Measurements from ENCODE around the gene NR2C2. TPM values are rescaled to one million over a fixed set of nuclear protein-coding genes. Genes with fewer than 3 reads are reported as not detected.

NR2C2 gene
- total and polyA plus RNA-seq, 10 of the 15 experiments (the other 5 are each of a cell fraction or from before 2014, with no cell fraction given), result 2.7 to 30.3 (median 18.3) TPM

- TF ChIP-seq PBX3 (IDR thresholded peaks at IDR 0.05; ENCODE audit: insufficient replicate concordance, low read depth, low read length) (no peak), RBBP5 (conservative IDR thresholded peaks at IDR 0.05) (no peak), E4F1 (IDR thresholded peaks at IDR 0.05; ENCODE audit: borderline replicate concordance, partially characterized antibody) (no peak)
- TF ChIP-seq, protein P1, sequence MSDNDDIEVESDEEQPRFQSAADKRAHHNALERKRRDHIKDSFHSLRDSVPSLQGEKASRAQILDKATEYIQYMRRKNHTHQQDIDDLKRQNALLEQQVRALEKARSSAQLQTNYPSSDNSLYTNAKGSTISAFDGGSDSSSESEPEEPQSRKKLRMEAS (IDR thresholded peaks at IDR 0.05; ENCODE audit: low read depth, low read length), result no peak
Measured at GRCh38 chr3:15096046-15096445, 148.7 kb downstream of the NR2C2 start (continued).

- Histone ChIP-seq H3K9ac (ENCODE audit: control insufficient read depth, insufficient read depth, low read length) (peak overlapping the region; percentile 85), H2AFZ (ENCODE audit: control insufficient read depth, low read depth, low read length) (no peak overlapping the region), H3K9me3 (replicated peaks; ENCODE audit: control insufficient read depth, insufficient read depth, low read length) (no peaks in the 10 kb centered on the region), H3K36me3 (ENCODE audit: control insufficient read depth in 2 of 2, insufficient read depth in 2 of 2, low read length in 1 of 2) (peaks cover 1 to 20% of the 10 kb centered on the region in 2 experiments; a peak in 3 of 4 replicates), H3K27ac (ENCODE audit: control insufficient read depth, insufficient read depth) (peak overlapping the region; percentile 69; the same call in 1 of the 2 replicates), H3K79me2 (ENCODE audit: control insufficient read depth, insufficient read depth, low read length) (peaks cover 13% of the 10 kb centered on the region), H3K4me3 (peak overlapping the region; percentile 98), H3K27me3 (replicated peaks in 1 of 2; ENCODE audit: control insufficient read depth in 2 of 2, insufficient read depth in 2 of 2, low read length in 1 of 2) (no peaks in the 10 kb centered on the region), H3K4me2 (ENCODE audit: control insufficient read depth, insufficient read depth) (peak overlapping the region; percentile 77), H4K20me1 (ENCODE audit: control insufficient read depth, insufficient read depth) (no peaks in the 10 kb centered on the region), H3K4me1 (ENCODE audit: control insufficient read depth, insufficient read depth, low read length) (peaks cover 8% of the 10 kb centered on the region)
- intact Hi-C loops (cut with micrococcal nuclease; ENCODE audit: unreplicated experiment), result loop anchor here (2.0 kb wide), 1 partner anchor 47 kb away; no protein-coding TSS in a partner anchor
- in situ Hi-C loops (cut with MboI), result no loop called here
- SMC1A ChIA-PET (ENCODE audit: uncharacterized antibody, unreplicated experiment), result interaction anchor here (0.6 to 2.2 kb wide), 9 partner anchors 8 to 504 kb away, joined by 3 to 11 read pairs (median 5); partner anchors contain the start of genes BTD, HACL1 and NR2C2
- RAD21 ChIA-PET (ENCODE audit: unreplicated experiment), result interaction anchor here (1.3 to 1.4 kb wide), 2 partner anchors 11 to 151 kb away, joined by 3 to 5 read pairs; partner anchors contain the start of gene NR2C2
- FAIRE-seq (no peak), ATAC-seq (peak; percentile 48), DNase-seq (ENCODE audit: low read depth, low spot score) (peak; percentile 51)
- CTCF ChIA-PET, result interaction anchor here (0.8 to 5.1 kb wide), 6 partner anchors 11 to 447 kb away, joined by 3 to 31 read pairs (median 3); no protein-coding TSS in a partner anchor
- no TSS peak for BruUV-seq (replicated peaks)
- POLR2A ChIA-PET, result interaction anchor here (0.6 to 2.2 kb wide), 9 partner anchors 8 to 1743 kb away, joined by 3 to 16 read pairs (median 4); partner anchors contain the start of genes CAPN7 and MRPS25
- WGBS (ENCODE audit: insufficient coverage, insufficient replicate concordance, low lambda C conversion rate, missing lambda C conversion rate), result 4% methylated on average over 6 of the region's 6 CpGs
- TF ChIP-seq E4F1 (IDR thresholded peaks at IDR 0.05; ENCODE audit: borderline replicate concordance, partially characterized antibody) (no peak), CEBPB (IDR thresholded peaks at IDR 0.05; ENCODE audit: borderline replicate concordance in 1 of 2, low read depth in 2 of 2, low read length in 2 of 2) (no peak), SPI1 (IDR thresholded peaks at IDR 0.05; ENCODE audit: borderline replicate concordance, insufficient read depth, low read depth, low read length) (peak; percentile 92), TARDBP (IDR thresholded peaks at IDR 0.05; ENCODE audit: borderline replicate concordance) (no peak), MEF2B (IDR thresholded peaks at IDR 0.05; ENCODE audit: partially characterized antibody, poor library complexity, severe bottlenecking) (no peak), NRF1 (conservative IDR thresholded peaks at IDR 0.05; ENCODE audit: low read depth, low read length) (no peak), PML (IDR thresholded peaks at IDR 0.05; ENCODE audit: low read length) (no peak), ZNF24 (IDR thresholded peaks at IDR 0.05) (0 out of 2 replicates have a peak, but pooled peaks have one; percentile 20)
- TF ChIP-seq, protein P2, sequence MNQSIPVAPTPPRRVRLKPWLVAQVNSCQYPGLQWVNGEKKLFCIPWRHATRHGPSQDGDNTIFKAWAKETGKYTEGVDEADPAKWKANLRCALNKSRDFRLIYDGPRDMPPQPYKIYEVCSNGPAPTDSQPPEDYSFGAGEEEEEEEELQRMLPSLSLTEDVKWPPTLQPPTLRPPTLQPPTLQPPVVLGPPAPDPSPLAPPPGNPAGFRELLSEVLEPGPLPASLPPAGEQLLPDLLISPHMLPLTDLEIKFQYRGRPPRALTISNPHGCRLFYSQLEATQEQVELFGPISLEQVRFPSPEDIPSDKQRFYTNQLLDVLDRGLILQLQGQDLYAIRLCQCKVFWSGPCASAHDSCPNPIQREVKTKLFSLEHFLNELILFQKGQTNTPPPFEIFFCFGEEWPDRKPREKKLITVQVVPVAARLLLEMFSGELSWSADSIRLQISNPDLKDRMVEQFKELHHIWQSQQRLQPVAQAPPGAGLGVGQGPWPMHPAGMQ (IDR thresholded peaks at IDR 0.05; ENCODE audit: borderline replicate concordance), result peak; percentile 95
- TF ChIP-seq, protein P1 (IDR thresholded peaks at IDR 0.05; ENCODE audit: low read depth, low read length), result no peak
Measured at GRCh38 chr3:15097891-15098290, 150.5 kb downstream of the NR2C2 start.
